GM23338 (cell line): ENCODE measurements around the gene CYBA. TPM values are rescaled to one million over a fixed set of nuclear protein-coding genes. Genes with fewer than 3 reads are reported as not detected.

Experiments
- ATAC-seq: fragments of 200-7000 bp; cut with Tn5 transposase; 3 replicates; pipeline ENCODE4 v1.9.1; 2020
- DNase-seq: peaks from one replicate; pipeline ENCODE4 v3.0.0-alpha.2; 2015; ENCODE audit warnings: low spot score
- H2AFZ ChIP-seq: fragments of 200-600 bp; sonication (generic); 2 replicates; pipeline ENCODE4 v1.8.0; 2016; ENCODE audit warnings: antibody characterized with exemption, mild to moderate bottlenecking, moderate library complexity
- H3F3A ChIP-seq: fragments of 200-600 bp; sonication (generic); replicated peaks from 2 replicates; pipeline ENCODE4 v1.8.0; 2017; ENCODE audit warnings: antibody characterized with exemption, mixed run types, low read depth
- H3K27ac ChIP-seq: fragments of 200-600 bp; sonication (generic); 2 replicates; pipeline ENCODE4 v1.6.1; 2016; ENCODE audit warnings: low read depth
- H3K27me3 ChIP-seq: fragments of 200-600 bp; sonication (generic); 2 replicates; pipeline ENCODE4 v1.8.0; 2016; ENCODE audit warnings: mild to moderate bottlenecking, mixed run types, moderate library complexity; ENCODE audit not compliant: insufficient read depth
- H3K36me3 ChIP-seq: fragments of 200-600 bp; sonication (generic); 2 replicates; pipeline ENCODE4 v1.8.0; 2016; ENCODE audit warnings: mild to moderate bottlenecking; ENCODE audit not compliant: insufficient read depth
- H3K4me1 ChIP-seq: fragments of 200-600 bp; sonication (generic); 2 replicates; pipeline ENCODE4 v1.8.0; 2016; ENCODE audit warnings: mild to moderate bottlenecking, moderate library complexity; ENCODE audit not compliant: insufficient read depth
- H3K4me2 ChIP-seq: fragments of 200-600 bp; sonication (generic); 2 replicates; pipeline ENCODE4 v1.7.1; 2017; ENCODE audit warnings: mixed run types
- H3K4me3 ChIP-seq: fragments of 200-600 bp; sonication (generic); 2 replicates; pipeline ENCODE4 v1.6.1; 2016; ENCODE audit warnings: mixed run types
- H3K79me2 ChIP-seq: fragments of 200-600 bp; sonication (generic); replicated peaks from 2 replicates; pipeline ENCODE4 v1.8.0; 2017; ENCODE audit warnings: mild to moderate bottlenecking; ENCODE audit not compliant: insufficient read depth
- H3K9me2 ChIP-seq: fragments of 200-600 bp; sonication (generic); 2 replicates; pipeline ENCODE4 v1.8.0; 2017; ENCODE audit not compliant: insufficient read depth
- H4K20me1 ChIP-seq: fragments of 200-600 bp; sonication (generic); replicated peaks from 2 replicates; pipeline ENCODE4 v1.8.0; 2017; ENCODE audit warnings: mild to moderate bottlenecking; ENCODE audit not compliant: insufficient read depth
- H3K27ac Mint-ChIP-seq: 2 replicates; pipeline ENCODE4 v1.8.0; 2020; ENCODE audit warnings: inconsistent platforms, mild to moderate bottlenecking, moderate library complexity, mixed read lengths
- H3K27me3 Mint-ChIP-seq: 3 replicates; pipeline ENCODE4 v1.8.0; 2022; ENCODE audit warnings: low read depth, mild to moderate bottlenecking, moderate library complexity, mixed read lengths, inconsistent platforms; ENCODE audit not compliant: insufficient read depth, poor library complexity
- H3K36me3 Mint-ChIP-seq: 3 replicates; pipeline ENCODE4 v1.8.0; 2021; ENCODE audit warnings: low read depth, mild to moderate bottlenecking, inconsistent platforms, moderate library complexity, mixed read lengths
- H3K4me1 Mint-ChIP-seq: 3 replicates; pipeline ENCODE4 v1.8.0; 2020; ENCODE audit warnings: mild to moderate bottlenecking, inconsistent platforms, mixed read lengths
- H3K4me3 Mint-ChIP-seq: 3 replicates; pipeline ENCODE4 v1.8.0; 2021; ENCODE audit warnings: moderate library complexity, mild to moderate bottlenecking, inconsistent platforms, mixed read lengths
- H3K9me3 Mint-ChIP-seq: 3 replicates; pipeline ENCODE4 v1.8.0; 2020; ENCODE audit warnings: moderate library complexity, mild to moderate bottlenecking, inconsistent platforms, mixed read lengths
- CREB1 ChIP-seq: fragments of 250-450 bp; sonication (Bioruptor Pico); IDR thresholded peaks from 2 replicates; pipeline ENCODE4 v1.5.0; 2020; ENCODE audit warnings: low read depth, mild to moderate bottlenecking, moderate library complexity
- CTCF ChIP-seq, 2 experiments: fragments of 200-600 bp in 1 of 2; sonication (generic) in 1 of 2; conservative IDR thresholded peaks; 2 replicates each; pipeline versions ENCODE4 v1.5.1 to v1.6.1; 2016 to 2017; ENCODE audit warnings: antibody characterized with exemption in 2 of 2, low read depth in 2 of 2, mild to moderate bottlenecking in 2 of 2, moderate library complexity in 1 of 2
- ETS1 ChIP-seq: IDR thresholded peaks from 2 replicates; pipeline ENCODE4 v1.6.1; 2016; ENCODE audit warnings: antibody characterized with exemption
- EZH2 ChIP-seq: fragments of 200-600 bp; sonication (generic); IDR thresholded peaks from one replicate; pipeline ENCODE4 v1.8.0; 2017; ENCODE audit warnings: antibody characterized with exemption, mild to moderate bottlenecking, low read depth; ENCODE audit not compliant: unreplicated experiment
- EZH2phosphoT487 ChIP-seq: fragments of 200-600 bp; sonication (generic); IDR thresholded peaks from one replicate; pipeline ENCODE4 v1.8.1; 2018; ENCODE audit warnings: antibody characterized with exemption; ENCODE audit not compliant: unreplicated experiment
- JUNB ChIP-seq: IDR thresholded peaks from one replicate; pipeline ENCODE4 v1.6.1; 2016; ENCODE audit warnings: antibody characterized with exemption; ENCODE audit not compliant: unreplicated experiment
- NANOG ChIP-seq: IDR thresholded peaks from 2 replicates; pipeline ENCODE4 v1.6.1; 2016; ENCODE audit warnings: antibody characterized with exemption, borderline replicate concordance
- POLR2AphosphoS5 ChIP-seq: IDR thresholded peaks from 2 replicates; pipeline ENCODE4 v1.6.1; 2016; ENCODE audit warnings: antibody characterized with exemption, low read depth
- REST ChIP-seq: IDR thresholded peaks from one replicate; pipeline ENCODE4 v1.6.1; 2018; ENCODE audit warnings: antibody characterized with exemption; ENCODE audit not compliant: unreplicated experiment
- STAT1 ChIP-seq: IDR thresholded peaks from one replicate; pipeline ENCODE4 v1.6.1; 2016; ENCODE audit warnings: antibody characterized with exemption; ENCODE audit not compliant: unreplicated experiment
- ZNF114 ChIP-seq: fragments of 250-450 bp; sonication (Bioruptor Pico); IDR thresholded peaks from 2 replicates; pipeline ENCODE4 v1.5.0; 2020; ENCODE audit warnings: mild to moderate bottlenecking, moderate library complexity
- ZNF331 ChIP-seq: fragments of 250-450 bp; sonication (Bioruptor Pico); IDR thresholded peaks from 2 replicates; pipeline ENCODE4 v1.5.0; 2020; ENCODE audit warnings: low read depth, mild to moderate bottlenecking, moderate library complexity
- ZNF462 ChIP-seq: fragments of 250-450 bp; sonication (Bioruptor Pico); IDR thresholded peaks from 2 replicates; pipeline ENCODE4 v1.5.0; 2020; ENCODE audit warnings: mild to moderate bottlenecking, moderate library complexity
- polyA plus RNA-seq: library from polyadenylated mRNA; unstranded; fragments of >200 nt; fragmentation: Nextera tagmentation; extraction: Ambion mirVana; gene quantifications from 2 replicates; pipeline ENCODE4 v1.2.1, GENCODE V29; 2016
- total RNA-seq: library from RNA; depleted of rRNA; stranded (reverse); fragments of >200 nt; shearing (Covaris generic); gene quantifications from 2 replicates; pipeline ENCODE4 v1.2.3, GENCODE V29; 2014

CYBA gene
- total and polyA plus RNA-seq, 2 experiments from 2014 or later, result 275 to 281 TPM

GRCh38 chr16:88687676-88688012, 36.8 kb upstream of the CYBA start:
- no peaks in the 10 kb centered on the region for H3K9me2 ChIP-seq
- Mint-ChIP-seq H3K4me1 (peaks cover 15% of the 10 kb centered on the region), H3K9me3 (no peaks in the 10 kb centered on the region), H3K27ac (no peak overlapping the region), H3K36me3 (no peaks in the 10 kb centered on the region), H3K4me3 (no peak overlapping the region), H3K27me3 (peaks cover 30% of the 10 kb centered on the region)
- peaks cover 9% of the 10 kb centered on the region for H3K4me1 ChIP-seq
- no peak overlapping the region for H2AFZ ChIP-seq
- TF ChIP-seq ZNF331 (CRISPR knock-in tag), result no peak
- TF ChIP-seq ETS1, result no peak
- no peak for TF ChIP-seq STAT1
- TF ChIP-seq JUNB, result no peak
- no peak for TF ChIP-seq EZH2phosphoT487
- TF ChIP-seq EZH2, result no peak
- TF ChIP-seq CTCF (conservative IDR thresholded peaks at IDR 0.05; ENCODE audit: low read depth in 2 of 2), result no peak
- TF ChIP-seq CREB1 (CRISPR knock-in tag), result no peak
- TF ChIP-seq POLR2AphosphoS5, result no peak
- no peak for TF ChIP-seq NANOG
- no peak for TF ChIP-seq ZNF462
- TF ChIP-seq REST, result no peak
- no peak for TF ChIP-seq ZNF114 (CRISPR knock-in tag)
- H3K27me3 ChIP-seq, result peaks cover 10% of the 10 kb centered on the region
- no peaks in the 10 kb centered on the region for H3K36me3 ChIP-seq
- DNase-seq, result no peak
- H3K4me2 ChIP-seq, result no peak overlapping the region
- no peak overlapping the region for H3K4me3 ChIP-seq
- no peak for ATAC-seq
- no peaks in the 10 kb centered on the region for H4K20me1 ChIP-seq
- 0 out of 2 replicates have a peak, but pooled peaks cover 6% of the 10 kb centered on the region for H3F3A ChIP-seq
- no peak overlapping the region for H3K27ac ChIP-seq
- H3K79me2 ChIP-seq, result peaks cover 4% of the 10 kb centered on the region
